ENCODE data around the gene GP5.

The GP5 gene

GRCh38 chr3:194364652-194365434 lies 34.2 kb downstream of the GP5 start:
- Histone ChIP-seq H3K4me3 (ENCODE audit: low read length) (no peak overlapping the region), H3K9ac (ENCODE audit: low read depth, low read length) (no peak overlapping the region), H3K36me3 (ENCODE audit: insufficient read depth, low read length) (no peaks in the 10 kb centered on the region), H3K9me3 (replicated peaks; ENCODE audit: low read length) (no peaks in the 10 kb centered on the region), H3K27me3 (ENCODE audit: control insufficient read depth, insufficient read depth, low read length) (peaks cover 69% of the 10 kb centered on the region), H3K4me2 (ENCODE audit: low read length) (no peak overlapping the region), H3K4me1 (ENCODE audit: control insufficient read depth, insufficient read depth, low read length) (peaks cover 16% of the 10 kb centered on the region)

DNA sequence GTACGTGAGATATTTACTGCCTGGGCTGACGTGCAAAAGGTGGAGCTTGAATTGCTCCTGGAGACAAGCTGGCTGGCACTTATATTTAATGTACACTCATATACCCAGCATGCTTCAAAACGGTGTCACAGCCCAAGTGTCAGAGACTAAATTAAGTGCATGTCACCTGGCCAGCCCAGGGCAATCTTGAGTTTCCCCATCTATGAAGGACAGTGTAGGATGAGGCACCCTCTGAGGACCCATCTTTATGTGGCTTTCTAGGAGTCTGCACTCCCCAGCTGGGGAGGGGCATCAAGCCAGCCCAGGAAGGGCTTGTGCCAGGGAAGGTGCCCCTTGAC lies 34.8 kb downstream of the GP5 start:
- no peaks in the 10 kb centered on the region for H3K9me3 ChIP-seq (replicated peaks; ENCODE audit: low read length)
- no peak overlapping the region for H3K9ac ChIP-seq (ENCODE audit: low read depth, low read length)
- H3K4me1 ChIP-seq (ENCODE audit: control insufficient read depth, insufficient read depth, low read length) = peaks cover 16% of the 10 kb centered on the region

GRCh38 chr3:194360568-194360967 lies 38.5 kb downstream of the GP5 start:
- no peak overlapping the region for H3K4me2 ChIP-seq (ENCODE audit: low read length)

More for the DNA sequence above, 34.8 kb downstream of the GP5 start:
- peaks cover 68% of the 10 kb centered on the region for H3K27me3 ChIP-seq (ENCODE audit: control insufficient read depth, insufficient read depth, low read length)
- H3K4me3 ChIP-seq (ENCODE audit: low read length) = no peak overlapping the region
- no peaks in the 10 kb centered on the region for H3K36me3 ChIP-seq (ENCODE audit: insufficient read depth, low read length)
- no peak overlapping the region for H3K4me2 ChIP-seq (ENCODE audit: low read length)

DNA sequence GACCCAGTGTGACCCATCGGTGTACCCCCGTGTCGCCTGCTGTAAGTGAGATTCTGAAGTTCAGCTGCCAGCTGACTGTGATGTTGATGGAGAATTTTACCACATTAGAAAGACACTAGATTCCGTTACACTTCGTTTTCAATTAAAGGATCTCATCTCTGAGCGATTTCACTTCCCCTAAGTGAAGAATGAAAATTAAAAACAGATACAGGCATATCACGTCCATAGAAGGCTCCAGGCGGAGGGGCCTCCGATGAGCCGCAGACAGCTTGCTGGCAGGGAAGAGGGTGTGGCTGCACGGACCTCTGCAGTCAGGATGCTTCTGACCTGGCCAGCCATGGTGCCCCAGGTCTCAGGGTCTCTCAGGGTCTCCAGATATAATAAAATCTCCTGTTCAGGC lies 41.4 kb downstream of the GP5 start:
- Histone ChIP-seq H3K9ac (ENCODE audit: low read depth, low read length) (no peak overlapping the region), H3K9me3 (replicated peaks; ENCODE audit: low read length) (no peaks in the 10 kb centered on the region), H3K4me2 (ENCODE audit: low read length) (no peak overlapping the region), H3K4me1 (ENCODE audit: control insufficient read depth, insufficient read depth, low read length) (no peaks in the 10 kb centered on the region), H3K4me3 (ENCODE audit: low read length) (no peak overlapping the region), H3K36me3 (ENCODE audit: insufficient read depth, low read length) (no peaks in the 10 kb centered on the region), H3K27me3 (ENCODE audit: control insufficient read depth, insufficient read depth, low read length) (peaks cover 70% of the 10 kb centered on the region)

More at GRCh38 chr3:194360568-194360967, 38.5 kb downstream of the GP5 start:
- Histone ChIP-seq H3K27me3 (ENCODE audit: control insufficient read depth, insufficient read depth, low read length) (peaks cover 76% of the 10 kb centered on the region), H3K36me3 (ENCODE audit: insufficient read depth, low read length) (no peaks in the 10 kb centered on the region), H3K9ac (ENCODE audit: low read depth, low read length) (no peak overlapping the region), H3K4me3 (ENCODE audit: low read length) (no peak overlapping the region), H3K4me1 (ENCODE audit: control insufficient read depth, insufficient read depth, low read length) (peaks cover 10% of the 10 kb centered on the region), H3K9me3 (replicated peaks; ENCODE audit: low read length) (no peaks in the 10 kb centered on the region)

DNA sequence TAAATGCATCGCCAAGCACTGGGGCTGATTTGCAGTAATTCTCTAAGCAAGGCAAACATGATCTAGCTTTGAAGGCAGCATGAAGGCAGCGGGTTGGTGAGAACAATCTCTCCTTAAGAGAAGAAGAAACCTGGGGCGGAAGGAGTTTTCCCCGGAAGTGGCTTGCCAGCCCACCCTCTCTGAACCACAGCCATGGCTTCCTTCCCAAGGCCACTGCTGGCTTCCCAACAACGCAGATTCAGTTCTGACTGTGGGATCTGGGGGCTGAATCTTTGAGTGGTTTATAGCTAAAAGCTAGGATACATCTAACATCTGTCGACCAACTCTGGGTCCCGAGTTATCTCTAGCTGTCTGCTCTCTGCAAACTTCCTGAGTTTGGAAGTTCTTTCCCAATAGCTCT lies 43.7 kb downstream of the GP5 start:
- no peak overlapping the region for H3K4me3 ChIP-seq (ENCODE audit: low read length)
- no peak overlapping the region for H3K9ac ChIP-seq (ENCODE audit: low read depth, low read length)
- no peaks in the 10 kb centered on the region for H3K9me3 ChIP-seq (replicated peaks; ENCODE audit: low read length)
- H3K27me3 ChIP-seq (ENCODE audit: control insufficient read depth, insufficient read depth, low read length) = peaks cover 50% of the 10 kb centered on the region
- no peaks in the 10 kb centered on the region for H3K36me3 ChIP-seq (ENCODE audit: insufficient read depth, low read length)
- H3K4me1 ChIP-seq (ENCODE audit: control insufficient read depth, insufficient read depth, low read length) = no peaks in the 10 kb centered on the region
- no peak overlapping the region for H3K4me2 ChIP-seq (ENCODE audit: low read length)

DNA sequence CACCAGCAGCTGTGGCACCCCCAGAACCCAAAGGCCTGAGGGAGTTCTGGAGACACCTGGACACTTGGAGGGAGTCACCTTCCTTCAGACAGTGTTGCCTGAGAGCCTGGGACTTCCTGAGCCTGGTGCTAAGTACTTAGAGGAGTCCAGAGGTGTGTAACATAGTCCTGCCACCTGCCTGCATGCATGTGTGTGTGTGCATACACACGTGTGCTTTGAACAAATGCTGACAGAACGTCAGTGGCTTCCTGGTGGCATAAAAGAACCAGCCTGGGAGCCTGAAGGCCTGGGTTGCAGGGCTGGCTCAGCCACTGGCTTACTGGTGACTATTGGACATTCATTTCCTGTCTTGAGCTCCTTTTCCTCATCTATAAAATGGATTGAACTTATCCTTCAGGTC lies 44.8 kb downstream of the GP5 start:
- Histone ChIP-seq H3K4me3 (ENCODE audit: low read length) (no peak overlapping the region), H3K9ac (ENCODE audit: low read depth, low read length) (no peak overlapping the region)

GRCh38 chr3:194352667-194353246 lies 46.3 kb downstream of the GP5 start:
- Histone ChIP-seq H3K4me1 (ENCODE audit: control insufficient read depth, insufficient read depth, low read length) (no peaks in the 10 kb centered on the region), H3K4me2 (ENCODE audit: low read length) (no peak overlapping the region), H3K27me3 (ENCODE audit: control insufficient read depth, insufficient read depth, low read length) (peaks cover 29% of the 10 kb centered on the region), H3K4me3 (ENCODE audit: low read length) (no peak overlapping the region), H3K36me3 (ENCODE audit: insufficient read depth, low read length) (no peaks in the 10 kb centered on the region), H3K9ac (ENCODE audit: low read depth, low read length) (no peak overlapping the region), H3K9me3 (replicated peaks; ENCODE audit: low read length) (no peaks in the 10 kb centered on the region)

More for the DNA sequence above, 44.8 kb downstream of the GP5 start:
- H3K4me2 ChIP-seq (ENCODE audit: low read length) = no peak overlapping the region
- H3K4me1 ChIP-seq (ENCODE audit: control insufficient read depth, insufficient read depth, low read length) = no peaks in the 10 kb centered on the region
- H3K27me3 ChIP-seq (ENCODE audit: control insufficient read depth, insufficient read depth, low read length) = peaks cover 45% of the 10 kb centered on the region
- H3K36me3 ChIP-seq (ENCODE audit: insufficient read depth, low read length) = no peaks in the 10 kb centered on the region
- no peaks in the 10 kb centered on the region for H3K9me3 ChIP-seq (replicated peaks; ENCODE audit: low read length)

- no peak overlapping the region for H3K4me2 ChIP-seq (ENCODE audit: low read length)
- no peak overlapping the region for H3K4me3 ChIP-seq (ENCODE audit: low read length)
- H3K9ac ChIP-seq (ENCODE audit: low read depth, low read length) = no peak overlapping the region
- H3K4me1 ChIP-seq (ENCODE audit: control insufficient read depth, insufficient read depth, low read length) = no peaks in the 10 kb centered on the region
- H3K27me3 ChIP-seq (ENCODE audit: control insufficient read depth, insufficient read depth, low read length) = peaks cover 26% of the 10 kb centered on the region
- H3K9me3 ChIP-seq (replicated peaks; ENCODE audit: low read length) = no peaks in the 10 kb centered on the region
- H3K36me3 ChIP-seq (ENCODE audit: insufficient read depth, low read length) = no peaks in the 10 kb centered on the region
Measured at GRCh38 chr3:194351952-194352536, 47.0 kb downstream of the GP5 start.

GRCh38 chr3:194351080-194351672 lies 47.9 kb downstream of the GP5 start, which contains the start of gene CPN2:
Gene CPN2 (minus strand): TSS chr3:194351328. CDS start chr3:194342702, 8,626 bp downstream.
- H3K4me2 ChIP-seq (ENCODE audit: low read length) = no peak within 1 kb of the TSS
- H3K9ac ChIP-seq (ENCODE audit: low read depth, low read length) = no peak within 1 kb of the TSS
- H3K9me3 ChIP-seq (replicated peaks; ENCODE audit: low read length) = no peaks in the 10 kb centered on the region
- H3K36me3 ChIP-seq (ENCODE audit: insufficient read depth, low read length) = no peaks in the 10 kb centered on the region
- H3K4me3 ChIP-seq (ENCODE audit: low read length) = no peak within 1 kb of the TSS
- peaks cover 21% of the 10 kb centered on the region for H3K27me3 ChIP-seq (ENCODE audit: control insufficient read depth, insufficient read depth, low read length)
- no peaks in the 10 kb centered on the region for H3K4me1 ChIP-seq (ENCODE audit: control insufficient read depth, insufficient read depth, low read length)

- no peaks in the 10 kb centered on the region for H3K36me3 ChIP-seq (ENCODE audit: insufficient read depth, low read length)
- no peak overlapping the region for H3K4me2 ChIP-seq (ENCODE audit: low read length)
- peaks cover 20% of the 10 kb centered on the region for H3K27me3 ChIP-seq (ENCODE audit: control insufficient read depth, insufficient read depth, low read length)
- H3K9me3 ChIP-seq (replicated peaks; ENCODE audit: low read length) = no peaks in the 10 kb centered on the region
- H3K4me3 ChIP-seq (ENCODE audit: low read length) = no peak overlapping the region
- no peaks in the 10 kb centered on the region for H3K4me1 ChIP-seq (ENCODE audit: control insufficient read depth, insufficient read depth, low read length)
- no peak overlapping the region for H3K9ac ChIP-seq (ENCODE audit: low read depth, low read length)
Measured at GRCh38 chr3:194350726-194351071, 48.4 kb downstream of the GP5 start.

DNA sequence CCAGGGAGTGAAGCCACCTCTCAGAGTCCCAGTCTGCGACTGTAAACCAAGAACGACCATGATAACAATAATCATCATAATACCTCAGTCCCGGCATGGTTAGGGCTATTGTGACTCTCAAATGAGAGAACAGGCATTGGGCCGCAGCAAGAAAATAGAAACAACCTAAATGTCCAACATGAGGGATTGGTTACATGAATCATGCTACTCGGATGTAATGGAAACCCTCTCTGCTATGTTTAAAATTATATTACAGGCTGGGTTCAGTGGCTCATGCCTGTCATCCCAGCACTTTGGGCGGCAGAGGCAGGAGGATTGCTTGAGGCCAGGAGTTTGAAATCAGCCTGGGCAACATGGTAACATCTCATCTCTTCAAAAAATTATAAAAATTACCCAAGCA lies 50.7 kb downstream of the GP5 start:
- Histone ChIP-seq H3K9me3 (replicated peaks; ENCODE audit: low read length) (no peaks in the 10 kb centered on the region), H3K4me1 (ENCODE audit: control insufficient read depth, insufficient read depth, low read length) (no peaks in the 10 kb centered on the region), H3K27me3 (ENCODE audit: control insufficient read depth, insufficient read depth, low read length) (peaks cover 24% of the 10 kb centered on the region), H3K4me2 (ENCODE audit: low read length) (no peak overlapping the region), H3K4me3 (ENCODE audit: low read length) (no peak overlapping the region), H3K9ac (ENCODE audit: low read depth, low read length) (no peak overlapping the region), H3K36me3 (ENCODE audit: insufficient read depth, low read length) (no peaks in the 10 kb centered on the region)
